Keratinocyte (primary cell): ENCODE measurements around the gene THAP10. TPM values are rescaled to one million over a fixed set of nuclear protein-coding genes. Genes with fewer than 3 reads are reported as not detected.
"Not testable (repeated sequence)": the region's sequence is repeated elsewhere in the genome, so short reads cannot be mapped to it uniquely, and the experiment has no call there.

ENCODE experiments used
- DNase-seq: peaks from one replicate; pipeline ENCODE4 v3.0.0-alpha.2; 2011; ENCODE audit warnings: low read depth, missing footprints, low spot score
- FAIRE-seq: peaks from 2 replicates; lab custom pipeline; 2011; peaks lifted over from hg19 to GRCh38; lab: Jason Lieb, UNC
- H2AFZ ChIP-seq: 2 replicates; pipeline ENCODE4 v1.6.0; 2012; ENCODE audit warnings: low read length, control low read depth, inconsistent platforms; ENCODE audit not compliant: control insufficient read depth
- H3K27ac ChIP-seq: 2 replicates; pipeline ENCODE4 v1.5.1; 2011; ENCODE audit warnings: low read length; ENCODE audit not compliant: control insufficient read depth, insufficient read depth
- H3K27me3 ChIP-seq: 3 replicates; pipeline ENCODE4 v1.6.0; 2011; ENCODE audit warnings: low read length; ENCODE audit not compliant: control insufficient read depth, insufficient read depth; ENCODE audit errors: extremely low read depth
- H3K36me3 ChIP-seq, 2 experiments: 2 replicates in 1 of 2; 3 replicates in 1 of 2; pipeline ENCODE4 v1.5.1; 2011; ENCODE audit warnings: low read length in 2 of 2, mild to moderate bottlenecking in 1 of 2; ENCODE audit not compliant: control insufficient read depth in 2 of 2, insufficient read depth in 2 of 2; ENCODE audit errors: extremely low read depth in 1 of 2
- H3K4me1 ChIP-seq: 3 replicates; pipeline ENCODE4 v1.5.1; 2011; ENCODE audit warnings: low read length; ENCODE audit not compliant: control insufficient read depth, insufficient read depth; ENCODE audit errors: extremely low read depth
- H3K4me2 ChIP-seq: 3 replicates; pipeline ENCODE4 v1.6.0; 2011; ENCODE audit warnings: low read depth, low read length; ENCODE audit not compliant: control insufficient read depth, insufficient read depth; ENCODE audit errors: extremely low read depth
- H3K4me3 ChIP-seq, 3 experiments: fragments of 200-600 bp in 1 of 3; sonication (generic) in 1 of 3; 2 replicates in 2 of 3; 3 replicates in 1 of 3; pipeline ENCODE4 v1.5.1; 2011 to 2016; ENCODE audit warnings: low read length in 3 of 3, mild to moderate bottlenecking in 3 of 3, control low read depth in 2 of 3, inconsistent platforms in 1 of 3, low read depth in 1 of 3, mixed read lengths in 1 of 3, mixed run types in 1 of 3, moderate library complexity in 1 of 3; ENCODE audit not compliant: control insufficient read depth in 2 of 3, insufficient read depth in 2 of 3; ENCODE audit errors: extremely low read depth in 1 of 3
- H3K79me2 ChIP-seq: 2 replicates; pipeline ENCODE4 v1.6.0; 2012; ENCODE audit warnings: low read length; ENCODE audit not compliant: control insufficient read depth, insufficient read depth
- H3K9ac ChIP-seq: 3 replicates; pipeline ENCODE4 v1.6.0; 2011; ENCODE audit warnings: low read length; ENCODE audit not compliant: control insufficient read depth, insufficient read depth; ENCODE audit errors: extremely low read depth
- H3K9me1 ChIP-seq: 3 replicates; pipeline ENCODE4 v1.6.0; 2011; ENCODE audit warnings: low read length; ENCODE audit not compliant: control insufficient read depth, insufficient read depth; ENCODE audit errors: extremely low read depth
- H3K9me3 ChIP-seq: 2 replicates; pipeline ENCODE4 v1.5.1; 2012; ENCODE audit warnings: low read depth, low read length; ENCODE audit not compliant: control insufficient read depth
- H4K20me1 ChIP-seq: 3 replicates; pipeline ENCODE4 v1.6.0; 2011; ENCODE audit warnings: low read length; ENCODE audit not compliant: control insufficient read depth, insufficient read depth; ENCODE audit errors: extremely low read depth
- CTCF ChIP-seq, 3 experiments: IDR thresholded peaks in 1 of 3; conservative IDR thresholded peaks in 1 of 3; optimal IDR thresholded peaks in 1 of 3; 2 replicates in 2 of 3; 3 replicates in 1 of 3; pipeline versions ENCODE3 to v1.5.1; 2011; ENCODE audit warnings: low read length in 3 of 3, mild to moderate bottlenecking in 3 of 3, moderate library complexity in 2 of 3, control low read depth in 1 of 3, inconsistent platforms in 1 of 3; ENCODE audit not compliant: insufficient read depth in 2 of 3; ENCODE audit errors: extremely low read depth in 1 of 3
- EZH2 ChIP-seq: IDR thresholded peaks from one replicate; pipeline ENCODE4 v1.6.1; 2012; ENCODE audit warnings: inconsistent platforms, mild to moderate bottlenecking, low read length, moderate library complexity
- dilution Hi-C: fragments of 300-500 bp; cut with MboI; formaldehyde crosslinking; loops from one replicate; pipeline ENCODE4 v1.7.0; 2020; ENCODE audit warnings: low sequenced_read_pairs; ENCODE audit not compliant: extremely low pct_ligation_motif_present
- polyA plus RNA-seq, 5 experiments: library from polyadenylated mRNA; depleted of rRNA in 3 of 5; stranded (reverse) in 3 of 5; stranded (forward) in 1 of 5; unstranded in 1 of 5; fragments of >200 nt; gene quantifications; 1 replicate in 1 of 5; 2 replicates in 3 of 5; 3 replicates in 1 of 5; pipeline versions ENCODE4 v1.2.1 to v1.2.3, GENCODE V29; 2011 to 2012; ENCODE audit warnings: missing spikeins in 2 of 5, low read depth in 1 of 5, low replicate concordance in 1 of 5

THAP10 gene
- polyA plus RNA-seq, 1 donor (not counting 4 experiments of a cell fraction or from before 2014, with no cell fraction given): 3.1 TPM

- FAIRE-seq (no peak), DNase-seq (no peak)
- Histone ChIP-seq H3K79me2 (no peaks in the 10 kb centered on the region), H3K9me1 (no peaks in the 10 kb centered on the region), H2AFZ (no peak overlapping the region), H3K9ac (no peak overlapping the region), H3K4me2 (no peak overlapping the region), H3K4me1 (no peaks in the 10 kb centered on the region), H3K36me3 (no peaks in the 10 kb centered on the region), H3K27ac (no peak overlapping the region), H3K9me3 (no peaks in the 10 kb centered on the region), H4K20me1 (no peaks in the 10 kb centered on the region), H3K4me3 (no peak overlapping the region), H3K27me3 (no peaks in the 10 kb centered on the region)
- TF ChIP-seq CTCF (optimal IDR thresholded peaks at IDR 0.05 in 1 of 3, IDR thresholded peaks at IDR 0.05 in 1 of 3, conservative IDR thresholded peaks at IDR 0.05 in 1 of 3; ENCODE audit: extremely low read depth in 1 of 3, insufficient read depth in 2 of 3, low read length in 3 of 3): no peak
- no peak for TF ChIP-seq EZH2
- dilution Hi-C loops: no loop called here
Observed at GRCh38 chr15:70932397-70932796, 40.2 kb upstream of the THAP10 start.

- TF ChIP-seq CTCF (optimal IDR thresholded peaks at IDR 0.05 in 1 of 3, IDR thresholded peaks at IDR 0.05 in 1 of 3, conservative IDR thresholded peaks at IDR 0.05 in 1 of 3; ENCODE audit: extremely low read depth in 1 of 3, insufficient read depth in 2 of 3, low read length in 3 of 3) (no peak), EZH2 (no peak)
- Histone ChIP-seq H3K9me1 (no peaks in the 10 kb centered on the region), H3K27me3 (no peaks in the 10 kb centered on the region), H3K79me2 (no peaks in the 10 kb centered on the region), H2AFZ (no peak overlapping the region), H3K36me3 (no peaks in the 10 kb centered on the region), H4K20me1 (no peaks in the 10 kb centered on the region), H3K27ac (no peak overlapping the region), H3K4me3 (no peak overlapping the region), H3K9ac (no peak overlapping the region), H3K4me2 (no peak overlapping the region), H3K9me3 (no peaks in the 10 kb centered on the region), H3K4me1 (no peaks in the 10 kb centered on the region)
- DNase-seq (no peak), FAIRE-seq (no peak)
- dilution Hi-C loops: no loop called here
Observed at GRCh38 chr15:70931821-70932220, 39.6 kb upstream of the THAP10 start.

- H3K9me1 ChIP-seq, H3K4me3 ChIP-seq, H3K9me3 ChIP-seq, H4K20me1 ChIP-seq, H3K36me3 ChIP-seq, H3K27ac ChIP-seq, dilution Hi-C loops, H3K9ac ChIP-seq, H3K4me1 ChIP-seq, H3K79me2 ChIP-seq, H3K4me2 ChIP-seq, FAIRE-seq, DNase-seq, H2AFZ ChIP-seq, H3K27me3 ChIP-seq: not testable (repeated sequence)
Observed at GRCh38 chr15:70926914-70927313, 34.7 kb upstream of the THAP10 start.
